Uterus (tissue), 4 donors: ENCODE measurements around the gene TUT4. TPM values are rescaled to one million over a fixed set of nuclear protein-coding genes. Genes with fewer than 3 reads are reported as not detected.

Source experiments
- DNase-seq, 2 donors: peaks; one replicate each; pipeline ENCODE4 v3.0.0-alpha.2; 2019 to 2020
- H3K27ac ChIP-seq, 2 donors: fragments of 200-600 bp; sonication (generic); 1 replicate in 1 of 2; 2 replicates in 1 of 2; pipeline ENCODE4 v1.5.1; 2016 to 2018
- H3K27me3 ChIP-seq, 2 donors: fragments of 200-600 bp; sonication (generic); one replicate each; pipeline ENCODE4 v1.5.1; 2018 to 2019; ENCODE audit warnings: control low read depth in 1 of 2
- H3K36me3 ChIP-seq, 2 donors: fragments of 200-600 bp; sonication (generic); one replicate each; pipeline ENCODE4 v1.5.1; 2019; ENCODE audit warnings: control low read depth in 1 of 2
- H3K4me1 ChIP-seq, 2 donors: fragments of 200-600 bp; sonication (generic); one replicate each; pipeline ENCODE4 v1.5.1; 2018 to 2019; ENCODE audit warnings: control low read depth in 1 of 2
- H3K4me3 ChIP-seq, 2 donors: fragments of 200-600 bp; sonication (generic); 1 replicate in 1 of 2; 2 replicates in 1 of 2; pipeline ENCODE4 v1.5.1; 2018 to 2019; ENCODE audit warnings: mild to moderate bottlenecking in 1 of 2
- H3K9me3 ChIP-seq, 2 donors: fragments of 200-600 bp; sonication (generic); one replicate each; pipeline ENCODE4 v1.5.1; 2019; ENCODE audit warnings: control low read depth in 1 of 2
- POLR2A ChIP-seq, 2 donors: fragments of 450-650 bp; IDR thresholded peaks; one replicate each; pipeline ENCODE4 v1.6.1; 2016; ENCODE audit warnings: antibody characterized with exemption in 2 of 2, mild to moderate bottlenecking in 1 of 2, moderate library complexity in 1 of 2
- intact Hi-C: fragments of 100-400 bp; cut with DNase I; formaldehyde crosslinking; loops from one replicate; pipeline ENCODE4 v1.15.1; 2023; ENCODE audit warnings: low total_unique reads
- total RNA-seq, 4 donors: library from RNA; depleted of rRNA in 3 of 4; stranded (reverse); fragments of >200 nt in 3 of 4; gene quantifications; one replicate each; pipeline versions ENCODE4 v1.1.0 to v1.2.4, GENCODE V29; 2014 to 2023
- TF ChIP-seq, protein P1 (sequence below), 4 experiments: fragments of 200-600 bp in 2 of 4; fragments of 450-650 bp in 2 of 4; sonication (generic) in 2 of 4; IDR thresholded peaks; one replicate each; pipeline ENCODE4 v1.5.1; 2016 to 2019; ENCODE audit warnings: antibody characterized with exemption in 4 of 4, mild to moderate bottlenecking in 2 of 4, moderate library complexity in 1 of 4
- donor health status: DM: yes; HTN: yes; CAD: no.

The TUT4 gene
- total RNA-seq, 4 donors from 2014 or later, result 105 to 138 (median 127) TPM

DNA sequence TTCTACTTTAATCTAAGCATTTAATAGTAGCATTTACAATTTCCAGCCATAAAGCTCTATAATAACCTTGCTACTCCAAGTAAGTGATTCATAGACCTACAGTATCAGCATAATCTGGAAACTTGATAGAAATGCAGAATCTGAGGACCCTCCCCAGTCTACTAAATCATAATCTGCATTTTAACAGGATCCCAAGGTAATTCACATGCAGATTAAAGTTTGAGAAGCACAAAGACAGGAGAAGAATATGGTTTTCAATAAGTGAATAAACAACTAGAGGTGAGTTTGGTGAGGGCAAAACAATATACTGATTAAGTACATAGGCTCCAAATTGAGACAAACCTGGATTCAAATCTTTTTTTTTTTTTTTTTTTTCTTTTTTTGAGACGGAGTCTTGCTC is 91.1 kb downstream of the TUT4 start:
- Histone ChIP-seq H3K4me3 (no peak overlapping the region), H3K36me3 (no peaks in the 10 kb centered on the region), H3K9me3 (no peaks in the 10 kb centered on the region), H3K27me3 (no peaks in the 10 kb centered on the region), H3K4me1 (no peaks in the 10 kb centered on the region), H3K27ac (no peak overlapping the region)
- intact Hi-C loops, result no loop called here
- no peak for TF ChIP-seq POLR2A (IDR thresholded peaks at IDR 0.05)
- TF ChIP-seq, protein P1, sequence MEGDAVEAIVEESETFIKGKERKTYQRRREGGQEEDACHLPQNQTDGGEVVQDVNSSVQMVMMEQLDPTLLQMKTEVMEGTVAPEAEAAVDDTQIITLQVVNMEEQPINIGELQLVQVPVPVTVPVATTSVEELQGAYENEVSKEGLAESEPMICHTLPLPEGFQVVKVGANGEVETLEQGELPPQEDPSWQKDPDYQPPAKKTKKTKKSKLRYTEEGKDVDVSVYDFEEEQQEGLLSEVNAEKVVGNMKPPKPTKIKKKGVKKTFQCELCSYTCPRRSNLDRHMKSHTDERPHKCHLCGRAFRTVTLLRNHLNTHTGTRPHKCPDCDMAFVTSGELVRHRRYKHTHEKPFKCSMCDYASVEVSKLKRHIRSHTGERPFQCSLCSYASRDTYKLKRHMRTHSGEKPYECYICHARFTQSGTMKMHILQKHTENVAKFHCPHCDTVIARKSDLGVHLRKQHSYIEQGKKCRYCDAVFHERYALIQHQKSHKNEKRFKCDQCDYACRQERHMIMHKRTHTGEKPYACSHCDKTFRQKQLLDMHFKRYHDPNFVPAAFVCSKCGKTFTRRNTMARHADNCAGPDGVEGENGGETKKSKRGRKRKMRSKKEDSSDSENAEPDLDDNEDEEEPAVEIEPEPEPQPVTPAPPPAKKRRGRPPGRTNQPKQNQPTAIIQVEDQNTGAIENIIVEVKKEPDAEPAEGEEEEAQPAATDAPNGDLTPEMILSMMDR (IDR thresholded peaks at IDR 0.05), result no peak
- no peak for DNase-seq

DNA sequence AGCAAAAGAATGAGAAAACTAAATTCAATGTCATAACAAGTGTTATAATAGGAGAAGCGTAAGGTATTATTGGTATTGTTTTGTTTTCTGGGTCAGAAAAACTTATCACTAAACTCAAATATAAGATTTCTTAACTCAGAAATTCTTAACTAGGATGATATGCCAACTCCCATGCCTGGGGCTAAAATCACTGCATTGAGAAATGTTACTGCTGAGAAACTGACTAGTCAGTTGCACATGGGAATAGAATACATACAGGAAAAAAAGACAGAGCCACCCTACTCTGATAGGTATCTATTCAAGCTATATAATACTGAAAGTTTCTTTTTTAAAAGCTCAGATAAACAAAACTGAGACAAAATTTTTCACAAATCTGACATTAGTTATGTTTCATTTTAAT is 92.2 kb downstream of the TUT4 start:
- H3K9me3 ChIP-seq, result no peaks in the 10 kb centered on the region
- H3K27me3 ChIP-seq, result no peaks in the 10 kb centered on the region
- TF ChIP-seq, protein P1 (IDR thresholded peaks at IDR 0.05), result no peak
- TF ChIP-seq POLR2A (IDR thresholded peaks at IDR 0.05), result no peak
- no peaks in the 10 kb centered on the region for H3K36me3 ChIP-seq
- intact Hi-C loops, result no loop called here
- no peak for DNase-seq
- H3K4me3 ChIP-seq, result no peak overlapping the region
- no peak overlapping the region for H3K27ac ChIP-seq
- no peaks in the 10 kb centered on the region for H3K4me1 ChIP-seq

DNA sequence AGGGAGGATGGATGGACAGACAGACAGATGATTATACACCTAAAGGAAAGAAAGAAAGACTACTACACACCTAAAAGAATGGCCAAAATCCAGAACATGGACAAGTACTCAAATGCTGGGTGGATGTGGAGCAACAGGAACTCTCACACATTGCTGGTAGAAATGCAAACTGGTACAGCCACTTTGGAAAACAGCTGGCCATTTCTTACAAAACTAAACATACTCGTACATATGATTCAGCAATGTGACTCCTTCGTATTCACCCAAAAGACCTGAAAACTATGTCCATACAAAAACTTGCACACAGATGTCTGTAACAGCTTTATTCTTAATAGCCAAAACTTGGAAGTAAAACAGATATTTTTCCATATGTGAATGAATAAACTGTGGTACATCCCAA is 97.2 kb downstream of the TUT4 start:
- H3K27me3 ChIP-seq, result no peaks in the 10 kb centered on the region
- TF ChIP-seq, protein P1 (IDR thresholded peaks at IDR 0.05), result no peak
- no peak for TF ChIP-seq POLR2A (IDR thresholded peaks at IDR 0.05)
- H3K4me1 ChIP-seq, result no peaks in the 10 kb centered on the region
- H3K9me3 ChIP-seq, result no peaks in the 10 kb centered on the region
- no peak overlapping the region for H3K4me3 ChIP-seq
- H3K36me3 ChIP-seq, result no peaks in the 10 kb centered on the region
- no peak for DNase-seq
- intact Hi-C loops, result no loop called here
- H3K27ac ChIP-seq, result no peak overlapping the region

DNA sequence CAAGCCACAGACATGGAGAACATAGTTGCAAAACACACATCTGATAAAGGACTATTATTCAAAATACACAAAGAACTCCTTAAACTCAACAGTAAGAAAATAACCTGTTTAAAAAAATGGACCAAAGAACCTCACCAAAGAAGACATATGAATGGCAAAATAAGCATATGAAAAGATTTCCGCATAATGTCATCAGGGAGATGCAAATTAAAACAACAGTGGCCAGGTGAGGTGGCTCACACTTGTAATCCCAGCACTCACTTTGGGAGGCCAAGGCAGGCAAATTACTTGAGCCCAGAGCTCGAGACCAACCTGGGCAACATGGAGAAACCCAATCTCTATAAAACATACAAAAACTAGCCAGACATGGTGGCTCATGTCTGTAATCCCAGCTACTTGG is 98.1 kb downstream of the TUT4 start:
- Histone ChIP-seq H3K27ac (no peak overlapping the region), H3K36me3 (no peaks in the 10 kb centered on the region), H3K9me3 (no peaks in the 10 kb centered on the region), H3K4me3 (no peak overlapping the region), H3K4me1 (no peaks in the 10 kb centered on the region), H3K27me3 (no peaks in the 10 kb centered on the region)
- DNase-seq, result no peak
- intact Hi-C loops, result no loop called here
- TF ChIP-seq, protein P1 (IDR thresholded peaks at IDR 0.05), result no peak
- TF ChIP-seq POLR2A (IDR thresholded peaks at IDR 0.05), result no peak

DNA sequence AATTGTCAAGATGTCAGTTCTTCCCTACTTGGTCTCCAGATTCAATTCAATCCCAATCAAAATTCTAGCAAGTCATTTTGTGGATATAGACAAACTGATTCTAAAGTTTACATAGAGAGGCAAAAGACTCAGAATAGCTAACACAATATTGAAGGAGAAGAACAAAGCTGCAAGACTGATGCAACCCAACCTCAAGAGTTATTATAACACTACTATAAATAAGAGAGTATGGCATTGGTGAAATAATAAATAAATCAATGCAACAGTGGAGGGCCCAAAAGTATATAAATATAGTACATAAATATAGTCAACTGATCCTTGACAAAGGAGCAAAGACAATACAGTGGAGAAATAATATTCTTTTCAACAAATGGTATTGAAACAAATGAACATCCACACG is 98.8 kb downstream of the TUT4 start:
- TF ChIP-seq POLR2A (IDR thresholded peaks at IDR 0.05), result no peak
- TF ChIP-seq, protein P1 (IDR thresholded peaks at IDR 0.05), result no peak
- no peaks in the 10 kb centered on the region for H3K4me1 ChIP-seq
- H3K4me3 ChIP-seq, result no peak overlapping the region
- no peaks in the 10 kb centered on the region for H3K27me3 ChIP-seq
- H3K36me3 ChIP-seq, result no peaks in the 10 kb centered on the region
- no peak overlapping the region for H3K27ac ChIP-seq
- no peak for DNase-seq
- intact Hi-C loops, result no loop called here
- H3K9me3 ChIP-seq, result no peaks in the 10 kb centered on the region
